HEK293 (cell line): ENCODE results near the gene POLR2H.

Experiments
- CTCF ChIA-PET: fragments of 350-600 bp; formaldehyde crosslinking; extraction: SDS; loops from one replicate; lab custom pipeline; 2021; ENCODE audit warnings: antibody characterized with exemption; lab: Yijun Ruan, JAX
- POLR2A ChIA-PET: fragments of 300-600 bp; formaldehyde crosslinking; extraction: SDS; loops from one replicate; lab custom pipeline; 2020; ENCODE audit warnings: antibody characterized with exemption, inconsistent platforms; lab: Yijun Ruan, JAX
- H3K27ac ChIP-seq: fragments of 200-500 bp; sonication (Bioruptor generic); 2 replicates; pipeline ENCODE4 v1.5.1; 2014; ENCODE audit warnings: low read depth, low read length, control low read depth, inconsistent platforms; ENCODE audit errors: extremely low read depth
- H3K36me3 ChIP-seq, 2 experiments: fragments of 200-500 bp in 1 of 2; sonication (Bioruptor generic) in 1 of 2; 1 replicate in 1 of 2; 2 replicates in 1 of 2; pipeline ENCODE4 v1.5.1; 2014 to 2017; ENCODE audit warnings: inconsistent platforms in 2 of 2, low read length in 2 of 2; ENCODE audit not compliant: control insufficient read depth in 2 of 2, insufficient read depth in 1 of 2
- H3K4me1 ChIP-seq: fragments of 200-500 bp; sonication (Bioruptor generic); 2 replicates; pipeline ENCODE4 v1.5.1; 2014; ENCODE audit warnings: mild to moderate bottlenecking, low read length, inconsistent platforms; ENCODE audit not compliant: control insufficient read depth, insufficient read depth
- H3K4me3 ChIP-seq: 2 replicates; pipeline ENCODE4 v1.5.1; 2011; ENCODE audit warnings: low read depth, mild to moderate bottlenecking, control low read depth, low read length, moderate library complexity
- H3K9me3 ChIP-seq: fragments of 200-500 bp; sonication (Bioruptor generic); 2 replicates; pipeline ENCODE4 v1.5.1; 2014; ENCODE audit warnings: low read depth, low read length, inconsistent platforms; ENCODE audit not compliant: control insufficient read depth, insufficient read depth
- GFI1B ChIP-seq: fragments of 450-650 bp; formaldehyde crosslinking; IDR thresholded peaks from 2 replicates; pipeline ENCODE4 v1.5.1; 2016; ENCODE audit warnings: missing biosample characterization, missing genetic modification characterization
- GLI4 ChIP-seq: fragments of 450-650 bp; formaldehyde crosslinking; IDR thresholded peaks from 2 replicates; pipeline ENCODE4 v1.5.1; 2016; ENCODE audit warnings: missing biosample characterization, missing genetic modification characterization
- GLIS1 ChIP-seq: fragments of 450-650 bp; formaldehyde crosslinking; IDR thresholded peaks from 2 replicates; pipeline ENCODE4 v1.5.1; 2016; ENCODE audit warnings: missing biosample characterization, missing genetic modification characterization
- KLF10 ChIP-seq: fragments of 450-650 bp; IDR thresholded peaks from 2 replicates; pipeline ENCODE4 v1.5.1; 2018; ENCODE audit warnings: missing biosample characterization, mild to moderate bottlenecking, missing genetic modification characterization
- PRDM4 ChIP-seq: fragments of 450-650 bp; formaldehyde crosslinking; IDR thresholded peaks from 2 replicates; pipeline ENCODE4 v1.5.1; 2017; ENCODE audit warnings: missing biosample characterization, missing genetic modification characterization
- PRDM6 ChIP-seq: fragments of 450-650 bp; formaldehyde crosslinking; IDR thresholded peaks from 2 replicates; pipeline ENCODE4 v1.5.1; 2017; ENCODE audit warnings: missing biosample characterization, missing genetic modification characterization
- ZBTB11 ChIP-seq: fragments of 450-650 bp; formaldehyde crosslinking; conservative IDR thresholded peaks from 2 replicates; pipeline ENCODE4 v1.5.1; 2016; ENCODE audit warnings: low read depth, missing biosample characterization, missing genetic modification characterization
- ZIC2 ChIP-seq: fragments of 450-650 bp; formaldehyde crosslinking; IDR thresholded peaks from 2 replicates; pipeline ENCODE4 v1.5.1; 2016; ENCODE audit warnings: missing biosample characterization, missing genetic modification characterization
- ZNF548 ChIP-seq: fragments of 450-650 bp; formaldehyde crosslinking; IDR thresholded peaks from 2 replicates; pipeline ENCODE4 v1.5.1; 2016; ENCODE audit warnings: missing biosample characterization, missing genetic modification characterization
- ZNF600 ChIP-seq: fragments of 450-650 bp; formaldehyde crosslinking; IDR thresholded peaks from 2 replicates; pipeline ENCODE4 v1.5.1; 2016; ENCODE audit warnings: missing biosample characterization, missing genetic modification characterization
- ZNF701 ChIP-seq: fragments of 450-650 bp; formaldehyde crosslinking; IDR thresholded peaks from 2 replicates; pipeline ENCODE4 v1.5.1; 2016; ENCODE audit warnings: missing biosample characterization, missing genetic modification characterization
- ZNF785 ChIP-seq: fragments of 450-650 bp; formaldehyde crosslinking; IDR thresholded peaks from 2 replicates; pipeline ENCODE4 v1.5.1; 2016; ENCODE audit warnings: missing biosample characterization, missing genetic modification characterization
- TF ChIP-seq, protein P1 (sequence below): fragments of 450-650 bp; formaldehyde crosslinking; IDR thresholded peaks from 2 replicates; pipeline ENCODE4 v1.5.1; 2016; ENCODE audit warnings: missing biosample characterization, missing genetic modification characterization
- TF ChIP-seq, protein P2 (sequence below): fragments of 450-650 bp; formaldehyde crosslinking; IDR thresholded peaks from 2 replicates; pipeline ENCODE4 v1.5.1; 2017; ENCODE audit warnings: missing biosample characterization, missing genetic modification characterization

Gene POLR2H

DNA sequence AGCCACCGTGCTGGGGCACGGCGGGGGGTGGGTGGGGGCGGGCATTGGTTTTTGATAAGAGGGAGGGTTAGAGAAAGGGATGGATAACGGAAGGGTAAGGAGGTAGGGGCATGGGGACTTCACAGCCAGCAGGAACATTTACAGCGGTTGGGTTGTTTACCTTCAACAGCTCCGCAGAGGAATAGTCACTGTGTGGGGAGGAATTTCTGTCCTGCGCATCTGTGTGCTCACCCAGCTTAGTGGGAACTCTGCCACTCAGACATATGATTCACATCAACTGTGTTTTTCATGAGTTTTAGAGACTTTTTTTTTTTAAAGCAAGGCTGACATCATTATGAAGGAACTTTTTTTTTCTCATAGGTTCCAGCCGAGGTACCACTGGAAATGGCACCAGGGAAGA, 37.9 kb downstream of the POLR2H start:
- Histone ChIP-seq H3K4me3 (no peak overlapping the region), H3K36me3 (no peaks in the 10 kb centered on the region), H3K9me3 (no peaks in the 10 kb centered on the region), H3K4me1 (no peaks in the 10 kb centered on the region), H3K27ac (no peak overlapping the region)
- POLR2A ChIA-PET, result interaction anchor here (0.6 kb wide), 2 partner anchors 15 to 1732 kb away, joined by 3 read pairs; no protein-coding TSS in a partner anchor
- TF ChIP-seq GLI4 (tag by site-specific recombination), result no peak
- peak; percentile 64 for TF ChIP-seq PRDM6 (tag by site-specific recombination)
- no peak for TF ChIP-seq ZBTB11 (tag by site-specific recombination)
- TF ChIP-seq ZNF701 (tag by site-specific recombination), result no peak
- TF ChIP-seq, protein P1, sequence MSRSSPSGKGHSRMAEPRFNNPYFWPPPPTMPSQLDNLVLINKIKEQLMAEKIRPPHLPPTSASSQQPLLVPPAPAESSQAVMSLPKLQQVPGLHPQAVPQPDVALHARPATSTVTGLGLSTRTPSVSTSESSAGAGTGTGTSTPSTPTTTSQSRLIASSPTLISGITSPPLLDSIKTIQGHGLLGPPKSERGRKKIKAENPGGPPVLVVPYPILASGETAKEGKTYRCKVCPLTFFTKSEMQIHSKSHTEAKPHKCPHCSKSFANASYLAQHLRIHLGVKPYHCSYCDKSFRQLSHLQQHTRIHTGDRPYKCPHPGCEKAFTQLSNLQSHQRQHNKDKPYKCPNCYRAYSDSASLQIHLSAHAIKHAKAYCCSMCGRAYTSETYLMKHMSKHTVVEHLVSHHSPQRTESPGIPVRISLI (tag by site-specific recombination), result peak; percentile 75
- TF ChIP-seq ZNF785 (tag by site-specific recombination), result no peak
- TF ChIP-seq, protein P2, sequence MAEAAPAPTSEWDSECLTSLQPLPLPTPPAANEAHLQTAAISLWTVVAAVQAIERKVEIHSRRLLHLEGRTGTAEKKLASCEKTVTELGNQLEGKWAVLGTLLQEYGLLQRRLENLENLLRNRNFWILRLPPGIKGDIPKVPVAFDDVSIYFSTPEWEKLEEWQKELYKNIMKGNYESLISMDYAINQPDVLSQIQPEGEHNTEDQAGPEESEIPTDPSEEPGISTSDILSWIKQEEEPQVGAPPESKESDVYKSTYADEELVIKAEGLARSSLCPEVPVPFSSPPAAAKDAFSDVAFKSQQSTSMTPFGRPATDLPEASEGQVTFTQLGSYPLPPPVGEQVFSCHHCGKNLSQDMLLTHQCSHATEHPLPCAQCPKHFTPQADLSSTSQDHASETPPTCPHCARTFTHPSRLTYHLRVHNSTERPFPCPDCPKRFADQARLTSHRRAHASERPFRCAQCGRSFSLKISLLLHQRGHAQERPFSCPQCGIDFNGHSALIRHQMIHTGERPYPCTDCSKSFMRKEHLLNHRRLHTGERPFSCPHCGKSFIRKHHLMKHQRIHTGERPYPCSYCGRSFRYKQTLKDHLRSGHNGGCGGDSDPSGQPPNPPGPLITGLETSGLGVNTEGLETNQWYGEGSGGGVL, result peak; percentile 29; the same call in 1 of the 2 replicates
- TF ChIP-seq ZNF600, result 0 out of 2 replicates have a peak, but pooled peaks have one; percentile 23
- TF ChIP-seq GLIS1 (tag by site-specific recombination), result 0 out of 2 replicates have a peak, but pooled peaks have one; percentile 24
- TF ChIP-seq GFI1B (tag by site-specific recombination), result no peak
- TF ChIP-seq ZIC2, result 0 out of 2 replicates have a peak, but pooled peaks have one; percentile 30
- no peak for TF ChIP-seq ZNF548 (tag by site-specific recombination)
- no peak for TF ChIP-seq KLF10 (tag by site-specific recombination)
- no peak for TF ChIP-seq PRDM4 (tag by site-specific recombination)
- CTCF ChIA-PET, result interaction anchor here (2.5 kb wide), 1 partner anchor 28 kb away, joined by 10 read pairs; no protein-coding TSS in a partner anchor
